OCI-LY7 (cell line): ENCODE data around the gene PPM1H. TPM values are rescaled to one million over a fixed set of nuclear protein-coding genes. Genes with fewer than 3 reads are reported as not detected.

Experiments used
- BruUV-seq: library from RNA; stranded (reverse); fragments of 400-500 nt; replicated peaks from 2 replicates; lab custom pipeline; 2021; lab: Mats Ljungman, UMichigan
- CTCF ChIA-PET: fragments of 300-600 bp; sonication (Branson Sonifier 250); formaldehyde crosslinking; loops from one replicate; lab custom pipeline; 2022; ENCODE audit warnings: antibody characterized with exemption; ENCODE audit not compliant: unreplicated experiment; lab: Charles Lee
- POLR2A ChIA-PET: fragments of 300-600 bp; sonication (Branson Sonifier 250); formaldehyde crosslinking; loops from one replicate; lab custom pipeline; 2022; ENCODE audit warnings: antibody characterized with exemption; lab: Charles Lee
- DNase-seq: peaks from one replicate; pipeline ENCODE4 v3.0.0-alpha.2; 2015; ENCODE audit warnings: low spot score
- H2AFZ ChIP-seq: fragments of 200-600 bp; sonication (generic), shearing (Covaris generic); 2 replicates; pipeline ENCODE4 v1.6.1; 2014; ENCODE audit warnings: mild to moderate bottlenecking, antibody characterized with exemption, low read length, moderate library complexity
- H3K27ac ChIP-seq: fragments of 200-600 bp; sonication (generic); 2 replicates; pipeline ENCODE4 v1.5.1; 2014; ENCODE audit warnings: mixed run types, low read depth, mild to moderate bottlenecking, moderate library complexity, low read length, inconsistent platforms; ENCODE audit not compliant: poor library complexity, severe bottlenecking
- H3K36me3 ChIP-seq: fragments of 200-600 bp; sonication (generic); 2 replicates; pipeline ENCODE4 v1.6.1; 2014; ENCODE audit warnings: mild to moderate bottlenecking, antibody characterized with exemption, low read length, moderate library complexity, mixed read lengths; ENCODE audit not compliant: insufficient read depth
- H3K4me1 ChIP-seq: fragments of 200-600 bp; sonication (generic); 2 replicates; pipeline ENCODE4 v1.5.1; 2014; ENCODE audit warnings: mild to moderate bottlenecking, low read length; ENCODE audit not compliant: insufficient read depth, poor library complexity, severe bottlenecking
- H3K4me2 ChIP-seq: fragments of 200-600 bp; sonication (generic); 2 replicates; pipeline ENCODE4 v1.6.1; 2014; ENCODE audit warnings: mild to moderate bottlenecking, low read length
- H3K4me3 ChIP-seq: fragments of 200-600 bp; sonication (generic); 2 replicates; pipeline ENCODE4 v1.5.1; 2014; ENCODE audit warnings: mild to moderate bottlenecking, low read depth, low read length; ENCODE audit not compliant: poor library complexity, severe bottlenecking
- H3K79me2 ChIP-seq: fragments of 200-600 bp; sonication (generic); 2 replicates; pipeline ENCODE4 v1.6.1; 2016; ENCODE audit warnings: low read depth, mild to moderate bottlenecking, low read length, moderate library complexity, mixed read lengths; ENCODE audit not compliant: insufficient read depth
- H3K9me2 ChIP-seq: fragments of 200-600 bp; sonication (generic); 2 replicates; pipeline ENCODE4 v1.6.1; 2016; ENCODE audit warnings: mild to moderate bottlenecking, low read length, mixed read lengths; ENCODE audit not compliant: insufficient read depth
- H3K9me3 ChIP-seq: fragments of 200-600 bp; sonication (generic); 2 replicates; pipeline ENCODE4 v1.6.1; 2014; ENCODE audit warnings: mild to moderate bottlenecking, mixed run types, low read length, mixed read lengths
- H4K20me1 ChIP-seq: fragments of 200-600 bp; sonication (generic); 2 replicates; pipeline ENCODE4 v1.6.1; 2014; ENCODE audit warnings: mild to moderate bottlenecking, antibody characterized with exemption, low read length, moderate library complexity, mixed read lengths; ENCODE audit not compliant: insufficient read depth
- CTCF ChIP-seq: fragments of 200-600 bp; sonication (generic); conservative IDR thresholded peaks from 2 replicates; pipeline ENCODE4 v1.5.1; 2014; ENCODE audit warnings: mild to moderate bottlenecking, antibody characterized with exemption, low read length, moderate library complexity, mixed read lengths
- EZH2phosphoT487 ChIP-seq: fragments of 200-600 bp; sonication (generic); IDR thresholded peaks from 2 replicates; pipeline ENCODE4 v1.6.1; 2018; ENCODE audit warnings: low read depth, borderline replicate concordance, mild to moderate bottlenecking, mixed run types, antibody characterized with exemption, low read length, moderate library complexity, mixed read lengths
- intact Hi-C: fragments of 100-400 bp; cut with micrococcal nuclease; formaldehyde crosslinking; loops from one replicate; pipeline ENCODE4 v1.10.0; 2022; ENCODE audit not compliant: unreplicated experiment
- total RNA-seq, 2 experiments: library from RNA; depleted of rRNA in 1 of 2; stranded (reverse); fragments of >200 nt in 1 of 2; shearing (Covaris generic) in 1 of 2; gene quantifications; 2 replicates each; pipeline ENCODE4 v1.2.3, GENCODE V29; 2014 to 2022

The PPM1H gene
- total RNA-seq, 2 experiments from 2014 or later: 2.0 to 3.4 TPM

GRCh38 chr12:62694116-62694515 is 240.8 kb downstream of the PPM1H start:
- no peaks in the 10 kb centered on the region for H3K36me3 ChIP-seq
- no peak overlapping the region for H3K4me2 ChIP-seq
- no peak for TF ChIP-seq EZH2phosphoT487
- no peak for TF ChIP-seq CTCF
- H3K9me3 ChIP-seq: no peaks in the 10 kb centered on the region
- no peaks in the 10 kb centered on the region for H3K79me2 ChIP-seq
- no peak overlapping the region for H3K4me3 ChIP-seq
- intact Hi-C loops: no loop called here
- no peak overlapping the region for H2AFZ ChIP-seq
- POLR2A ChIA-PET: interaction anchor here (1.0 kb wide), 1 partner anchor 14 kb away, joined by 3 read pairs; no protein-coding TSS in a partner anchor
- CTCF ChIA-PET: no interaction called here
- no peaks in the 10 kb centered on the region for H4K20me1 ChIP-seq
- no peak overlapping the region for H3K27ac ChIP-seq
- no peaks in the 10 kb centered on the region for H3K9me2 ChIP-seq
- DNase-seq: no peak
- H3K4me1 ChIP-seq: no peaks in the 10 kb centered on the region
- BruUV-seq: no TSS peak

GRCh38 chr12:62693376-62694050 is 241.4 kb downstream of the PPM1H start:
- CTCF ChIA-PET: no interaction called here

More at GRCh38 chr12:62693376-62694050, 241.4 kb downstream of the PPM1H start:
- no peaks in the 10 kb centered on the region for H3K79me2 ChIP-seq
- intact Hi-C loops: no loop called here
- no peaks in the 10 kb centered on the region for H3K36me3 ChIP-seq
- no peak overlapping the region for H3K4me3 ChIP-seq
- no peaks in the 10 kb centered on the region for H4K20me1 ChIP-seq
- BruUV-seq: no TSS peak
- no peaks in the 10 kb centered on the region for H3K9me3 ChIP-seq
- TF ChIP-seq EZH2phosphoT487 (no peak), CTCF (no peak)
- no peak for DNase-seq
- H3K4me2 ChIP-seq: no peak overlapping the region
- H3K4me1 ChIP-seq: no peaks in the 10 kb centered on the region
- no peak overlapping the region for H2AFZ ChIP-seq
- H3K9me2 ChIP-seq: no peaks in the 10 kb centered on the region
- POLR2A ChIA-PET: interaction anchor here (1.0 kb wide), 1 partner anchor 14 kb away, joined by 3 read pairs; no protein-coding TSS in a partner anchor
- H3K27ac ChIP-seq: no peak overlapping the region
